Esophagus (tissue), 2 donors: Measurements from ENCODE around the gene GBP5. TPM values are rescaled to one million over a fixed set of nuclear protein-coding genes. Genes with fewer than 3 reads are reported as not detected.
"Not testable (repeated sequence)": the region's sequence is repeated elsewhere in the genome, so short reads cannot be mapped to it uniquely, and the experiment has no call there.

Source experiments
- H3K27ac ChIP-seq, 2 donors: one replicate each; pipeline ENCODE4 v1.5.1; 2013; ENCODE audit warnings: low read depth in 2 of 2, mild to moderate bottlenecking in 2 of 2, inconsistent platforms in 1 of 2, low read length in 1 of 2, moderate library complexity in 1 of 2
- H3K27me3 ChIP-seq, 2 donors: one replicate each; pipeline ENCODE4 v1.6.1; 2013; ENCODE audit warnings: low read length in 2 of 2, control low read depth in 1 of 2, mild to moderate bottlenecking in 1 of 2; ENCODE audit not compliant: insufficient read depth in 2 of 2, control insufficient read depth in 1 of 2
- H3K36me3 ChIP-seq, 2 donors: one replicate each; pipeline ENCODE4 v1.6.1; 2013; ENCODE audit warnings: low read length in 1 of 2; ENCODE audit not compliant: control insufficient read depth in 2 of 2, insufficient read depth in 2 of 2
- H3K4me1 ChIP-seq, 2 donors: one replicate each; pipeline ENCODE4 v1.6.1; 2013; ENCODE audit warnings: low read length in 1 of 2; ENCODE audit not compliant: control insufficient read depth in 2 of 2, insufficient read depth in 2 of 2
- H3K4me3 ChIP-seq, 2 donors: one replicate each; pipeline ENCODE4 v1.5.1; 2013; ENCODE audit warnings: low read length in 2 of 2, mild to moderate bottlenecking in 2 of 2, low read depth in 1 of 2, moderate library complexity in 1 of 2
- H3K9me3 ChIP-seq, 2 donors: one replicate each; pipeline ENCODE4 v1.6.1; 2013; ENCODE audit warnings: mild to moderate bottlenecking in 2 of 2, low read depth in 1 of 2, low read length in 1 of 2, moderate library complexity in 1 of 2; ENCODE audit not compliant: control insufficient read depth in 2 of 2, insufficient read depth in 1 of 2
- WGBS, 2 donors: extraction: QIAGEN DNeasy Blood & Tissue Kit; methylation state at CpG; one replicate each; pipeline ENCODE4 v1.1.7; 2013; 5-methylcytosine and 5-hydroxymethylcytosine counted together
- polyA plus RNA-seq, 2 donors: library from polyadenylated mRNA; stranded (reverse); fragments of 200-250 nt; gene quantifications; one replicate each; pipeline ENCODE4 v1.2.3, GENCODE V29; 2013
- donor health status: healthy with polysubstance abuse.
- donor health status: Bipolar disorder and iron deficiency.

The GBP5 gene
- polyA plus RNA-seq, 2 donors = 0.92 to 1.4 TPM

DNA sequence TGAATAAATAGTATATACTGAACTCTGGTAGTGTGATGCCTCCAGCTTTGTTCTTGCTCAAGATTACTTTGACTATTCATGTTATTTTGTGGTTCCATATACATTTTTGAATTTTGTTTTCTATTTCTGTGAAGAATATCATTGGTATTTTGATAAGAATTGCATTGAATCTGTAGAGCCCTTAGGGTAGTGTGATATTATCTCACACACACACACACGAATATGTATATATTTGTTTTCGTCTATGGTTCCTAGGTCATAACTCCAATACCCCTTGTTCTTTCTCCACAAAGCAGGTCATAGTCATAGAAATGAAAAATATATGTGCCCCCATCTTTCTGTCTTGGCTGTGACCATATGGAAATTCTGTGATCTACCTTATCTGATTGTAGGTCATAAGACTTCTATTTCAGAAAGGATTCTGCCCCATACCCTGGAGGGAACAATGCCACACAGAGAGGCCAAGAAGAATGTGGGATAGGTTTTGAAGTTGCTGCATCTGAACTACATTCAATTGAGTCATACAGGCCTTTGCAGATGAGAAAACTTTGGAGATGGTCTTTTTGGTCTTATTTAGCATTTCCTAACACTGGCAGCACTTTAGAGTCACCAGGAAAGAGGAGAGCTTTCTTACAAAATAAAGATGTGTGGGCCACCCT, 32.0 kb upstream of the GBP5 start:
- Histone ChIP-seq H3K27me3 (no peaks in the 10 kb centered on the region), H3K27ac (no peak overlapping the region), H3K4me3 (no peak overlapping the region), H3K36me3 (no peaks in the 10 kb centered on the region), H3K4me1 (no peaks in the 10 kb centered on the region), H3K9me3 (no peaks in the 10 kb centered on the region)
- 86 to 91% methylated on average over 2 of the region's 2 CpGs for WGBS, 2 donors

DNA sequence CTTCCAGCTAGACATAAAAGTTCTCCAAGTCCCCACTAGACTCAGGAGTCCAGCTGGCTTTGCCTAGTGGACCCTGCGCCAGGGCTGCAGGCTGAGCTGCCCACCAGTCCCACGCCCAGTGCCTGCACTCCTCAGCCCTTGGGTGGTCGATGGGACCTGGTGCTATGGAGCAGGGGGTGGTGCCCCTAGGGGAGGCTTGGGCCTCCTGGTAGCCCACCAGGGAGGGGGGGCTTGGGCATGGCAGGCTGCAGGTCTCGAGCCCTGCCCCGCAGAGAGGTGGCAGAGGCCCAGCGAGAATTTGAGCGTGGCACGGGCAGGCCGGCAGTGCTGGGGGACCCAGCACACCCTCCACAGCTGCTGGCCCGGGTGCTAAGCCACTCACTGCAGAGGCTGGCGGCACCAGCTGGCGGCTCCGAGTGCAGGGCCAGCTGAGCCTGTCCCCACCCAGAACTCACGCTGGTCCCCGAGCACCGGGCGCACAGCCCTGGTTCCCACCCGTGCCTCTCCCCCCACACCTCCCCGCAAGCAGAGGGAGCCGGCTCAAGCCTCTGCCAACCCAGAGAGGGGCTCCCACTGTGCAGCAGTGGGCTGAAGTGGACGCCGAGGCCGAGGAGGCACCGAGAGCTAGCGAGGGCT, 30.2 kb upstream of the GBP5 start:
- no peaks in the 10 kb centered on the region for H3K9me3 ChIP-seq
- H3K4me1 ChIP-seq = no peaks in the 10 kb centered on the region
- no peaks in the 10 kb centered on the region for H3K36me3 ChIP-seq
- 96 to 97% methylated on average over 23 to 25 of the region's 25 CpGs for WGBS, 2 donors
- H3K27me3 ChIP-seq = no peaks in the 10 kb centered on the region
- H3K4me3 ChIP-seq = no peak overlapping the region
- no peak overlapping the region for H3K27ac ChIP-seq

DNA sequence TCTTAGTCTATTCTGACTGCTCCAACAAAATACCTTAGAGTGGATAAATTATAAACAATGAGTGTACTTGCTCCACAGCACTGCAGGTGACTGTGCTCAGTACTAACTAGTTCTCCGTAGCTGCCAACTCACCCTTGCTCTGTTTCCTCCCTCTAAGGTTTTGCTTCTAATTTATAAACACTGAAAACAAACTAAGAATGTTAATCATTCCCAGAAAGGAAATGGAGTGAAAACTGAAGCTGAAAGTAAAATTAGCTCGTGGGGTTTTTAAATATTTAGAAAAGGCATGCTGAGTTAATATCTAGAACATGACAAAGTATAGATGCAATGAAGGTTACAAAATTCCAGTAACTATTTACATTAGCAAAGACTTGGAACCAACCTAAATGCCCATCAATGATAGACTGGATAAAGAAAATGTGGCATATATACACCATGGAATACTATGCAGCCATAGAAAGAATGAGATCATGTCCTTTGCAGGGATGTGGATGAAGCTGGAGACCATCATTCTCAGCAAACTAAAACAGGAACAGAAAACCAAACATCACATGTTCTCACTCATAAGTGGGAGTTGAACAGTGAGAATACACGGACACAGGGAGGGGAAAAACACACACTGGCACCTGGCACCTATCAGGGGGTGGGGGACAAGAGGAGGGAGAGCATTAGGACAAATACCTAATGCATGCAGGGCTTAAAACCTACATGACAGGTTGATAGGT, 27.2 kb upstream of the GBP5 start:
- not testable (repeated sequence) for H3K4me3 ChIP-seq, H3K4me1 ChIP-seq, H3K27ac ChIP-seq, H3K9me3 ChIP-seq, H3K36me3 ChIP-seq, H3K27me3 ChIP-seq
- 43 to 49% methylated on average over 3 of the region's 3 CpGs for WGBS, 2 donors

DNA sequence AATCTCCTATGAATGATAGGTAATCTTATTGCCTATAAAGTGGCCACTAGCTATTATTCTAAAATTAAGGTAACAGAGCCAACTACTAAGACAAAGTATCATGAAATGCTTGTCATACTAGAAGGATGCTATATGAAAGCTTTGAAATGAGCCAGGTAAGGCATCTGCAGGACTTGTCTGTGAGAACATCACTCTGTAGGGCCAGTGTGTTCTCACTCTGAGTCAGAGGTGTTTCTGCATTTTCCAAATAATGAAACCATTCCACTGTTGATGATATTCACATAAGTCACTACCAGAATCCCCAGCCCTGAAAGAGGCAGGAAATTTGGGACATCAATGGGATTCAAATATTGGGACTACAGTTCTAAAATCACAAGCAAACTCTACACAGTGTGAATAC, 25.8 kb upstream of the GBP5 start:
- H3K27me3 ChIP-seq = no peaks in the 10 kb centered on the region
- no peak overlapping the region for H3K4me3 ChIP-seq
- no peak overlapping the region for H3K27ac ChIP-seq
- no peaks in the 10 kb centered on the region for H3K4me1 ChIP-seq
- no peaks in the 10 kb centered on the region for H3K36me3 ChIP-seq
- H3K9me3 ChIP-seq = no peaks in the 10 kb centered on the region

- Histone ChIP-seq H3K27ac (no peak overlapping the region), H3K27me3 (no peaks in the 10 kb centered on the region), H3K4me1 (no peaks in the 10 kb centered on the region), H3K36me3 (no peaks in the 10 kb centered on the region), H3K4me3 (no peak overlapping the region), H3K9me3 (no peaks in the 10 kb centered on the region)
- 46 to 59% methylated on average over 1 of the region's 1 CpG for WGBS, 2 donors
Measured at GRCh38 chr1:89295187-89295586, 22.5 kb upstream of the GBP5 start.

DNA sequence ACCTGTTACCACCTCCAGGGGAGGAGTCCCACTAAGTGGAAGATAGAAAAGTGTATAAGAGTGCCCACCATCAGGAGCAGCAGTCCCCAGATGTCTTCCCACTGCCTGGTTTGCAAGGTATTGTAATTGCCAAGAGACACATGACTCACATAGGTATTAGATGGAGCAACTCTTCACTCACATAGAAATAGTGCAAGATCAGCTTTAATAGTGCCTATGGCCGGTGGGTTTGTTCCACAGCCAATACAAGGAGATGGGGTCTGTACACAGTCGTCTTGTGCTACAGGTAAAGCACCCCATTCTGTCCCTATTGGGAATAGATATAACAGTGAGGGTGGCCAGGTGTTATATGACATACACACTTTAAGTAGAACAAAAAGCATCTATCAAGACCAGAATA, 18.6 kb upstream of the GBP5 start:
- Histone ChIP-seq H3K4me1 (no peaks in the 10 kb centered on the region), H3K27ac (no peak overlapping the region), H3K36me3 (no peaks in the 10 kb centered on the region), H3K4me3 (no peak overlapping the region), H3K9me3 (no peaks in the 10 kb centered on the region), H3K27me3 (no peaks in the 10 kb centered on the region)
- 90 to 97% methylated on average over 2 of the region's 2 CpGs for WGBS, 2 donors

- Histone ChIP-seq H3K36me3 (no peaks in the 10 kb centered on the region), H3K4me1 (no peaks in the 10 kb centered on the region), H3K27ac (no peak overlapping the region), H3K27me3 (no peaks in the 10 kb centered on the region), H3K4me3 (no peak overlapping the region), H3K9me3 (no peaks in the 10 kb centered on the region)
- 91 to 96% methylated on average over 2 of the region's 2 CpGs for WGBS, 2 donors
Measured at GRCh38 chr1:89288051-89288340, 15.3 kb upstream of the GBP5 start.

DNA sequence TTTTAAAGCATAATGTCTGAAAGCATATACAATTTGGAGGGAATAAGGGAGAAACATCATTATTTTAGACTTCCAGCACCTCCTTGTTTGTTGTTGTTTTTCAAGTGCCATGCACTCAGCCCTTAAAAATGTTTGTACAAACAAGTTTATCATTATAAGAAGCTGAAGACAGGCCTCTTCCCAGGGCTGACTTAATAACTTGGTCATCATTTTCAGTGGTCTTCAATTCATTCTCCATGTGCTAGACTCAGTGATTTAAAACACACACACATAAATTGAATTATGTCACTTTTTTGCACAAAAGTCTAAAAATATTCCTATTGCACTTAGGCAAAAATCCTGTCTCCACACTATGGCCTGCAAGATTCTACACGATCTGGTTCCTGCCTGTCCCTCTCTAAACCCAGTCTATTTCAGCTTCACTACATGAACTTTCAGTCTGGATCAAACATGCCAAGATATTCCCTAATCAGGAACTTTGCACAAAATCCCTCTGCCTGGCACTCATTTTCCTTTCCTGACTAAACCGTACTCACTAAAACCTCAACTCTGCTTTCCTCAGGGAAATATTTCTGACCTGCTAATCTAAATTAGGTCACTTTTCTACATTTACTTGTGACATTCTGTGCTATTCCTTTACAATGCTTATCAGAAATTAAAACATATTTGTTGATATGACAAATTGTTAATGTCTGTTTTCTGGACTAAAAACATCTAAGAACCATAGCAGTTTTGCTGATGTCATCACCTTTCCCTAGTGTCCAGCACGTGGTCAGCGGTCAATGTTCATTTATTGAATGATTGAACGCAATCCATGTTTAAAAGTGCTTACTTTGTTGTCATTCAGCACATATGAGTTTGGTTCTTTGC, 14.8 kb upstream of the GBP5 start:
- WGBS, 2 donors = 48 to 50% methylated on average over 5 of the region's 5 CpGs
- Histone ChIP-seq H3K27ac (no peak overlapping the region), H3K9me3 (no peaks in the 10 kb centered on the region), H3K27me3 (no peaks in the 10 kb centered on the region), H3K4me1 (no peaks in the 10 kb centered on the region), H3K4me3 (no peak overlapping the region), H3K36me3 (no peaks in the 10 kb centered on the region)

DNA sequence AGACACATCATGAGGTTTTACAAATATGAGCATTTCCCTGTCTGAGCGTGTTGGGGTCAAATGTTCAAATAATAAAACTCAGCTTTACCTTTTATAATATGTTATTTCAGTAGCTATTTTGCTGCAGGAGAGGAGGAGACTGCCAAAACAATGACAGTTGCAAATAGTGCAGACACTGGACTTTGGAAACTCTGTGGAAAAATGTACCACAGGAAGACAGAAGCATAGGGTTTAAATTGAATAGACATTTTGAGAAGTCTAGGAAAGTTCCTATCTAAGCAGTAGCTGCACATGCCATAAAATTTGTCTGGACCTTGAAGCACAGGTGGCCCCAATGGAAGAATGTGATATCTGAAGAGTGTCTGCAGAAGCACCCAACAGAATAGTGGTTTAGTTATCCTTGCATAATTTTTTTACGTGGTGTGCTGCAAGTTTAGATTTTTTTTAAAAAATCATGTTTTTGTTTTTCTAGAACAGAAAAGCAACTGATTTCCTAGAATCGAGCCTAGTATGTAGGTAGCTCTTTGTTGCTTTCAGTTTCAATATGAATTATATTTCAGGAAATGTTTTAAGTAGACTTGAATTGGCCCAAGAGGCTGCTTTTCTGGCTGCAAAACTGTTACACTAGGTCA, 14.0 kb upstream of the GBP5 start:
- Histone ChIP-seq H3K36me3 (no peaks in the 10 kb centered on the region), H3K27me3 (no peaks in the 10 kb centered on the region), H3K4me3 (no peak overlapping the region), H3K27ac (no peak overlapping the region), H3K9me3 (no peaks in the 10 kb centered on the region), H3K4me1 (no peaks in the 10 kb centered on the region)
- 19 to 28% methylated on average over 3 of the region's 3 CpGs for WGBS, 2 donors
